Measurements from ENCODE around the gene SERPINB10.

SERPINB10 gene

DNA sequence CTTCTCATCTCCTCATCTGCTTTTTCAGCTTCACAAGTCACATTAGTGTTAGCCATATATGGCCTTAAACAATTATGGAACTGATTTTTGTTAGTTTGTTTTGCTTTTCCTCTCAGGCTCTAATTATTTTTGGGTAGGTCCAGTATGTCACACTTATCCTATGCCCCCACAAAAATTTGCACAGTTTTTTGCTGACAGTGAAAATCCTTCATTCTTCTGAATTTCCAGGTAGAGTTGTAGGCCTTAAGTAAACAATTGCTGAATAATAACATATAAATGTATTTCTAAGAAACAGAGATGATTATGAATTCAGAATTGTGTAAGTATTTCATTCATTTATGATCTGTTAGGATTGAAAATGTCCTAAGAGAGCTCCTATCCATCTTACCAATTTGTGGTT lies 8.6 kb upstream of the SERPINB10 start:
- H3K4me3 ChIP-seq (ENCODE audit: low read depth, low read length), result no peak overlapping the region
- in situ Hi-C loops (cut with HindIII; ENCODE audit: low sequenced_read_pairs), result no loop called here
- no peak for DNase-seq (ENCODE audit: low read depth, low spot score)
- TF ChIP-seq, protein P1, sequence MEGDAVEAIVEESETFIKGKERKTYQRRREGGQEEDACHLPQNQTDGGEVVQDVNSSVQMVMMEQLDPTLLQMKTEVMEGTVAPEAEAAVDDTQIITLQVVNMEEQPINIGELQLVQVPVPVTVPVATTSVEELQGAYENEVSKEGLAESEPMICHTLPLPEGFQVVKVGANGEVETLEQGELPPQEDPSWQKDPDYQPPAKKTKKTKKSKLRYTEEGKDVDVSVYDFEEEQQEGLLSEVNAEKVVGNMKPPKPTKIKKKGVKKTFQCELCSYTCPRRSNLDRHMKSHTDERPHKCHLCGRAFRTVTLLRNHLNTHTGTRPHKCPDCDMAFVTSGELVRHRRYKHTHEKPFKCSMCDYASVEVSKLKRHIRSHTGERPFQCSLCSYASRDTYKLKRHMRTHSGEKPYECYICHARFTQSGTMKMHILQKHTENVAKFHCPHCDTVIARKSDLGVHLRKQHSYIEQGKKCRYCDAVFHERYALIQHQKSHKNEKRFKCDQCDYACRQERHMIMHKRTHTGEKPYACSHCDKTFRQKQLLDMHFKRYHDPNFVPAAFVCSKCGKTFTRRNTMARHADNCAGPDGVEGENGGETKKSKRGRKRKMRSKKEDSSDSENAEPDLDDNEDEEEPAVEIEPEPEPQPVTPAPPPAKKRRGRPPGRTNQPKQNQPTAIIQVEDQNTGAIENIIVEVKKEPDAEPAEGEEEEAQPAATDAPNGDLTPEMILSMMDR (IDR thresholded peaks at IDR 0.05; ENCODE audit: low read depth, low read length), result no peak

DNA sequence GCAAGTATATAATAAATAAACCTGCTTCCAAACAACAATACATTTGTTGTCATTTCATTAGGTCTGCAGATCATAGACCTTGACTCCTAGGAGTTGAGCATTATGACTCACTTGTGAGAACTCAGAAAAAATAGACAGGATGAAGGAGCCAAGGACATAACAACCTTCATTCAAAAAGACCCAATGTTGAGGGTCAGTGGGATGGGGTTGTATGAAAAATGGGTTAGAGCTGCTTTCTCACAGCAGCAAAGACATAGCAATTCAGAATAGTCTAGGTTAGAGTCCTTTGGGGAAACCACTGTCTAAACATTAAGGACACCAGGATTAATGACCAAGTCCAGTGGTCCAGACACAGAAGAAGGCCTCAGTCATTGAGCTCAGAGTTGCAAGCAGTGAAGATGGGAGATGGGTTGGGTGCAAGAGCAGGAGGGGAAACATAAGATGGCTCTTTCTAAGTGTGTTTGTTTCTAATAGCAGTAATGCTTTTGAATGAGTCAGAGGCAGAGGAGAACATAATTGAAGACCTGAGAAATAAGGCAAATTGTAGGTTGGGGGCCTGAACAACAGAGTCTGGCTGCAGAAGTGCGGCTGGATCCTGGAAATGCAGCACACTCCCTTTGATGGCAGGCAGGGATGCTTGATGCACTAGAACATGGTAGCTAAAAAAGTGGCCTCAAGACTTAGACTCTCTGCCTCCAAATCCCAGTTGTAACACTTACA lies 3.7 kb upstream of the SERPINB10 start:
- no peak for DNase-seq (ENCODE audit: low read depth, low spot score)
- TF ChIP-seq, protein P1 (IDR thresholded peaks at IDR 0.05; ENCODE audit: low read depth, low read length), result no peak
- in situ Hi-C loops (cut with HindIII; ENCODE audit: low sequenced_read_pairs), result no loop called here
- H3K4me3 ChIP-seq (ENCODE audit: low read depth, low read length), result no peak overlapping the region

DNA sequence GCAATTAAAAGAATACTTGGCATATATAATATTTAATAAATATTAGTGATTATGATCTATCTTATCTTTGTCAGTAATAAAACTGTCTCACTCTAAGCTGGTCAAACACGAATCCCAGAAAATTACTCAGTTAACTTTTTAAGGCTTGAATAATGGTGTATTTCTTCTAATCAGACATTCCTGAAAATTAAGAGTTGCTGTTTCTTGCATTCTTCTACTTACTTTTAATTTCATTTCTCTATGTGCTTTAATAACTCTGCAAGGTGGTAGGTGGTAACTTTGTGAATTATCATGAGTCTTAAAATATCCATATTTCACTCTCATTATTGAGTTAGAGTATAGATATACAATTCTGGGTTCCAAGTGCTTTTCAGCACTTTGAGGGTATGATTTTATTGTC lies 3.1 kb upstream of the SERPINB10 start:
- DNase-seq (ENCODE audit: low read depth, low spot score), result no peak
- no peak overlapping the region for H3K4me3 ChIP-seq (ENCODE audit: low read depth, low read length)
- in situ Hi-C loops (cut with HindIII; ENCODE audit: low sequenced_read_pairs), result no loop called here
- TF ChIP-seq, protein P1 (IDR thresholded peaks at IDR 0.05; ENCODE audit: low read depth, low read length), result no peak

DNA sequence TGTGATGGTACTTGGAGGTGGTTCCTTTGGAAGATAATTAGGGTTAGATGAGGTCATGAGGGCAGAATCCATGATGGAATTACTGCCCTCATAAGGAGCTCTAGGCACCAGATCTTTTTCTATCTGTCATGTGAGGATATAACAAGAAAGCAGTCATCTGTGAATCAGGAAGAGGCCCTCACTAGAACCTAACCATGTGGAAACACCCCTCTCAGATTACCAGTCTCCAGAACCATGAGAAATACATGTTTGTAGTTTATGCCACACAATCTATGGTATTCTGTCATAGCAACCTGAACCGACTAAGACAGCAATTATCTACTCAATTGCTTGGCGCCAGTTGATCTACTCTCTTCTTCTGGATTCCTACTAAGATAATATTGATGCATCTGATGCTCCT lies 2.4 kb upstream of the SERPINB10 start:
- no peak for DNase-seq (ENCODE audit: low read depth, low spot score)
- in situ Hi-C loops (cut with HindIII; ENCODE audit: low sequenced_read_pairs), result no loop called here
- TF ChIP-seq, protein P1 (IDR thresholded peaks at IDR 0.05; ENCODE audit: low read depth, low read length), result no peak
- H3K4me3 ChIP-seq (ENCODE audit: low read depth, low read length), result no peak overlapping the region

DNA sequence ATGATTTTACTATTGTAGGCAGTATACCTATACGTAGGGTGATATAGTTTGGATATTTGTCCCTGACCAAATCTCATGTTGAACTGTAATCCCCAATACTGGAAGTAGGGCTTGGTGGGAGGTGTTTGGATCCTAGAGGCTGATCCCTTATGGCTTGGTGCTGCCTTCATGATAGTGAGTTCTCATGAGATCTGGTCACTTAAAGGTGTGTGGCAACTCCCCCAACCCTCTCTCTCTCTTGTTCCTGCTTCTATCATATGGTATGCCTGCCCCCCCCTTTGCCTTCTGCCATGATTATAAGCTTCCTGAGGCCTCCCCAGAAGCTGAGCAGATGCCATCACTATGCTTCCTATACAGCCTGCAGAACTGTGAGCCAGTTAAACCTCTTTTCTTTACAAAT lies 1.7 kb upstream of the SERPINB10 start:
- in situ Hi-C loops (cut with HindIII; ENCODE audit: low sequenced_read_pairs), result no loop called here
- DNase-seq (ENCODE audit: low read depth, low spot score), result no peak
- TF ChIP-seq, protein P1 (IDR thresholded peaks at IDR 0.05; ENCODE audit: low read depth, low read length), result no peak
- no peak overlapping the region for H3K4me3 ChIP-seq (ENCODE audit: low read depth, low read length)

DNA sequence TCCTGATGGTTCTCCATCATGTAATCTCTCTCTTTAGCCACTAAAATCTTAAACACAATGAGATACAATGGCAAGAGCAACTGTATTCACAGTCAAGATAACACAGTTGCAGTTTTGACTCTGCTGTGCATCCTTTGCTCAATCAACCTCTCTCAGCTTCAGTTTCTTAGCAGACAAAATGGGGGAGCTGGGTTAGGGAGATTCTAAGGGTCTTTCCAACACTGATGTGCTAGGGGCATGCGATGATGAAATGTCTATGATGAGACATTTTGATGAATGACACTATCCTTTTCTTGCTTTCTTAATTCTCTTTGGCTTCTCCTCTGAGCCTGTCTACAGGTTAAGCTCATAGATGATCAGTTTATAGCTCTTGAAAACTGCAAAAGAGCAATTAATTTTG lies 1.1 kb downstream of the SERPINB10 start:
- DNase-seq (ENCODE audit: low read depth, low spot score), result no peak
- in situ Hi-C loops (cut with HindIII; ENCODE audit: low sequenced_read_pairs), result no loop called here
- TF ChIP-seq, protein P1 (IDR thresholded peaks at IDR 0.05; ENCODE audit: low read depth, low read length), result no peak
- H3K4me3 ChIP-seq (ENCODE audit: low read depth, low read length), result no peak overlapping the region
